ENCODE results near the gene GASK1A.
A peak's percentile ranks its signal among the peaks of the same experiment; 100 is the strongest.
"Not testable (repeated sequence)": the region's sequence is repeated elsewhere in the genome, so short reads cannot be mapped to it uniquely, and the experiment has no call there.

GASK1A gene

DNA sequence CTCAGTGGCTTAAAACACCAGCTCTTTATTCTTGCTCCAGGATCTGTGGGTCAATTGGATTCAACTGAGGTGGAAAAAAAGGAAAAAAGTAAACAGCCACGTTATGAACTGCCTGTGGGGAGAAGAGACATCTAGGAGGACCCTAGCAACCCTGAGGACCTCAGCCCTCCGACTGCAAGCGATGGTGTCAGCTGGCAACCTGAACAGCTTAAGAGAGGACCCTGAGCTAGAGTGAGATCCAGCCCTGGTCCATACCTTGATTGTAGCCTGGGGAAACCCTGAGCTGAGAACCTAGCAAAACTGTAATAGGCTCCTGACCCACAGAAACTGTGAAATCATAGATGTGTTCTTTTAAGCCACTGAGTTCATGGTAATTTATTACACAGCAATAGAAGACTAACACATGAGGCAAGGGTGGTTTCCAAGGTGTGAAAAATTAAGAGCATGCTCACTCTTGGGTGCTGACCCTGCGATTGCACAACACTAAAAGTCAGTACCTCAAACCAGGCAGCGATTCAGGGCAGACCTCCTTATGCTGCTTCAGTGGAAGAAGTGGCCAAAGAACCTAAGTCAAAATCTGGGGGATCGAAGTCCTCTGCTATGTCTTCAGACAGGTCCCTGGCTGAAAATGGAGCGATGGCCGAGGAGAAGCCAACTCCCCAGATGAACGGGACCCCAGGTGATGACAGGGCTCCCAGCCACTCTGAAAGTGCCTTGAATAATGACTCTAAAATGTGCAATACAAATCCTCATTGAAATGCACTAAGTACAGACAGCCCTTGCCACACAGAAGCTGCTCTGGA lies 57.7 kb downstream of the GASK1A start:
- Histone ChIP-seq H3K27me3 (no peaks in the 10 kb centered on the region), H3K4me1 (peaks cover 0 to 4% (median 0%) of the 10 kb centered on the region in 10 experiments; a peak in 1 of 20 replicates), H3K36me3 (no peaks in the 10 kb centered on the region), H4K20me1 (no peaks in the 10 kb centered on the region), H3K27ac (no peak overlapping the region), H3K9ac (no peak overlapping the region), H3K4me3 (no peak overlapping the region), H3K4me2 (no peak overlapping the region), H3K9me3 (replicated peaks in 1 of 11) (peaks cover 0 to 1% (median 0%) of the 10 kb centered on the region in 11 experiments; a peak in 1 of 22 replicates)
- peak in 3 of 11 experiments; percentile 34 to 61 (median 37); a peak in 3 of 22 replicates for TF ChIP-seq Cebpa-rat (IDR thresholded peaks at IDR 0.05)

DNA sequence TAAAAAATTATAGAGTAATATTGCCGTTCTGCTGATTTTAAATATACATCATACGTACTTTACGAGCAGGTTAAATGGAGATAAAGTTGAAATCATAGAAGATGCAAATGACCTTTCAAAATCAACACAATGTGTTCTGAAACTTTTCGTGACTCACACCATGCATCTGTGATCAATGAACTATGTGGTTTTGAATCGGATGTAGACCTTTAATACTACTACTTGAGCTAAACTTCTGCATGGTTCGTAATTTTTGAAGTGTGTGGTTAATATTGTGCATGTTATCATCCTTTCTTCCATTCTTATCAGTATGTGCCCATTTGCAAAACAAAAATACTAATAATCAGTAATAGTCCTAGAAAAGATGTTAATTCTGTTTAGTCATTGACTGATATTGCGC lies 58.9 kb downstream of the GASK1A start:
- H3K36me3 ChIP-seq, result no peaks in the 10 kb centered on the region
- H3K27me3 ChIP-seq, result no peaks in the 10 kb centered on the region
- H3K4me2 ChIP-seq, result no peak overlapping the region
- H3K27ac ChIP-seq, result no peak overlapping the region
- H3K9ac ChIP-seq, result no peak overlapping the region
- H3K4me1 ChIP-seq, result peaks cover 0 to 4% (median 0%) of the 10 kb centered on the region in 10 experiments; a peak in 1 of 20 replicates
- peaks cover 0 to 9% (median 4%) of the 10 kb centered on the region in 11 experiments; a peak in 8 of 22 replicates for H3K9me3 ChIP-seq (replicated peaks in 1 of 11)
- H4K20me1 ChIP-seq, result no peaks in the 10 kb centered on the region
- no peak overlapping the region for H3K4me3 ChIP-seq
- TF ChIP-seq Cebpa-rat (IDR thresholded peaks at IDR 0.05), result no peak

DNA sequence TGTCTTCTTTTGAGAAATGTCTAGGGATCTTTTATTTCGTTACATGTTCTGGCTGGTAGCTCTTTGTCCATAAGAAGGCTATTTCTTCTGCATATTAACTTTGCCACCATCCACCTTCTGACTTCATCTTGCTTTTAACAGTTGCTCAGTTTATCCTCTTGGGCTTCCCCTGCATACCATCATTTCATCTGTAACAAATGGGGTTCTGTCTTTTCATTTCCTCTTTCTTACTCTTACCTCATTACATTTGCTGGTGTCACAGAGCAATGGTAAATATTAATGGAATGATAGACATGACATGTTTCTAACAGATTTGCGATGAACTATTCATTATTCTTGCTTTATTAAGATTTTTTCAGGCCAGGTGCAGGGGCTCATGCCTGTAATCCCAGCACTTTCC lies 62.4 kb downstream of the GASK1A start:
- Histone ChIP-seq H4K20me1 (no peaks in the 10 kb centered on the region), H3K27me3 (no peaks in the 10 kb centered on the region)

DNA sequence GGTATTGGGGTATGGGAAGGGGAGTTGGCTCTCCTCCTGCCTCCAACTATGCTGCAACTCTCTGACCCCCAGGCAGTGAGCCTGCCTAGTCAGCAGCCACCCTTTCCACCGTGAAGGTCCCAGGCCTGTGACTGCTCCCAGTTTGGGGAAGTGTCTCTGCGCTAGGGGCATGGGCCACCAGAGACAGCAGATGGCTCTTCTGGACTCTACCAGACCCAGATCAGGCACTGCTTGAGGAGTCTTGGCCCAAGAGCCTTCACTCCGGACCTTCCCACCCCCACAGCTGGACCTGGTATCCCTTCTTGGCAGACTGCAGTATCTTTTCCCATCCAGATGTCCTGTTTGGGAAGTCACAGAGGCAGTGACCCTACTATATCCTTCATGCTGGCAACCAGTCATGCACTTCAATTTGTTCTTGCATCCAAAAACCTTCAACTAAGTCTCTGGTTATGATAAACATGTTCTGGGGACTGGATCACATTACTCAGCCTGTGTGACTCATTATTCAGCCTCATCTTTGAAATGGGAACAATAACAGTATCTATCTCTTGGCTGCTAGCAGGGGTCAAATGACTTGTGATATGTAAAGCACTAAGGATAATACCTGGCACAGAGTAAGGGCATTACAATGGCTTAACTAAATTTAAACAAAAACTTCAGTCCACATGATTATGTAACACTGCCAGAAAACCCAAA lies 64.1 kb downstream of the GASK1A start:
- Histone ChIP-seq H3K4me2 (no peak overlapping the region), H3K27ac (no peak overlapping the region), H3K4me3 (no peak overlapping the region), H3K36me3 (0 out of 22 replicates have a peak, but pooled peaks cover 0 to 3% (median 0%) of the 10 kb centered on the region in 11 experiments), H3K27me3 (no peaks in the 10 kb centered on the region), H3K9ac (no peak overlapping the region), H3K4me1 (peaks cover 0 to 1% (median 0%) of the 10 kb centered on the region in 10 experiments; a peak in 1 of 20 replicates), H3K9me3 (replicated peaks in 1 of 11) (peaks cover 44 to 58% (median 54%) of the 10 kb centered on the region in 11 experiments), H4K20me1 (no peaks in the 10 kb centered on the region)
- no peak for TF ChIP-seq Cebpa-rat (IDR thresholded peaks at IDR 0.05)

More for the DNA sequence above, 62.4 kb downstream of the GASK1A start:
- Histone ChIP-seq H3K4me3 (no peak overlapping the region), H3K4me1 (peaks cover 0 to 4% (median 0%) of the 10 kb centered on the region in 10 experiments; a peak in 1 of 20 replicates), H3K27ac (no peak overlapping the region), H3K9me3 (replicated peaks in 1 of 11) (peaks cover 29 to 42% (median 38%) of the 10 kb centered on the region in 11 experiments), H3K36me3 (no peaks in the 10 kb centered on the region), H3K4me2 (no peak overlapping the region), H3K9ac (no peak overlapping the region)
- TF ChIP-seq Cebpa-rat (IDR thresholded peaks at IDR 0.05), result no peak

DNA sequence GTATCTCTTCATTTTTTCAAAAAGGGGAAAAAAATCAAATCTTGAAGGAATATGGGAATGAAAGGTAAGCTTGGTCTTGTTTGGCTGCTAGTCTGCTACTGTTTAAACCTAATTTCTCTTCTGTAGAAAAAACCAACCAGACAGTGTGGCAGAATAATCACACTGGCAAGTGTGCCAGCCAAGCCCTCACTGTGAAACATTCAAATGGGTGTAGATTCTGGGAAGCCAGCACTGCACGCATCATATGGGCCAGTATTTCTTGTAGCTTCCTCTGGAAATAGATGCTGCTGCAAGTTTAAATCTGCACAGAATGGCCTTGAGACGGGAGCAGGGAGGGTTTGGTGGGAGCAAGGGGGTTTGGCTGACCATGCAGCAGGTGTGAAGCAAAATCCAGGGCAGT lies 64.7 kb downstream of the GASK1A start:
- no peak overlapping the region for H3K27ac ChIP-seq
- 0 out of 22 replicates have a peak, but pooled peaks cover 0 to 3% (median 0%) of the 10 kb centered on the region in 11 experiments for H3K36me3 ChIP-seq
- no peak overlapping the region for H3K4me2 ChIP-seq
- H3K9me3 ChIP-seq (replicated peaks in 1 of 11), result peaks cover 47 to 63% (median 56%) of the 10 kb centered on the region in 11 experiments
- no peaks in the 10 kb centered on the region for H4K20me1 ChIP-seq
- no peak overlapping the region for H3K4me3 ChIP-seq
- no peaks in the 10 kb centered on the region for H3K4me1 ChIP-seq
- no peaks in the 10 kb centered on the region for H3K27me3 ChIP-seq
- no peak overlapping the region for H3K9ac ChIP-seq
- no peak for TF ChIP-seq Cebpa-rat (IDR thresholded peaks at IDR 0.05)

DNA sequence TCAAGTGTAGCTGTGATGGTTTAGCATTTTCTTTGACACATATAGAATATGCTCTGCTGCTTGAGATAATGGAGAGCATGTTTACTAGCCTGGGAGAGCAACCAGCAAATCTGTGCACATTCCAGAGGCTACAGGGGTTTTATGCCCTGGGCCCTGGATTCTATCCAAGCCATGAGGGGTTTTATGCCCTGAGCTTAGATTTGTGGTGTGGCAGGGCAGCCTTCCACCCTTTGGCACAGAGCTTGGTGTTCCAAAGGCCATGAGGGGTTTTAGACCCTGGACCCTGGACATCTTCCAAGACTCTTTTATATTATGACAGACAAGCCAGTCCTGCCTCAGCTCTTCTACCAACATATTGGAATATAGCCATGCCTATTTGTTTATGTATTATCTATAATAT lies 66.0 kb downstream of the GASK1A start:
- H3K4me2 ChIP-seq, result not testable (repeated sequence)
- peaks cover 60 to 76% (median 68%) of the 10 kb centered on the region in 11 experiments for H3K9me3 ChIP-seq (replicated peaks in 1 of 11)

DNA sequence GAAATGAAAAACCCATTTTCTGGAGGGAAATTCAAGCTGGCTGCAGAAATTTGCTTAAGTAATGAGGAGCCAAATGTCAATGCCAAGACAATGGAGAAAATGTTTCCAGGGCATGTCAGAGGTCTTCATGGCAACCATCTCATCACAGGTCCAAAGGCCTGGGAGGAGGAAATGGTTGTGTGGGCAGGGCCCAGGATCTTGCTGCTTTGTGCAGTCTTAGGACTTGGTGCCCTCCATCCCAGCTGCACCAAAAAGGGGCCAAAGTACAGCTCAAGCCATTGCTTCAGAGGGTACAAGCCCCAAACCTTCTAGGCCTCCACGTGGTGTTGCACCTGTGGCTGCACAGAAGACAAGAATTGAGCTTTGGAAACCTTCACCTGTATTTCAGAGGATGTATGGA lies 67.5 kb downstream of the GASK1A start:
- H3K27ac ChIP-seq, result no peak overlapping the region
- 0 out of 22 replicates have a peak, but pooled peaks cover 0 to 3% (median 0%) of the 10 kb centered on the region in 11 experiments for H3K36me3 ChIP-seq
- H3K4me2 ChIP-seq, result no peak overlapping the region
- TF ChIP-seq Cebpa-rat (IDR thresholded peaks at IDR 0.05), result no peak
- no peak overlapping the region for H3K9ac ChIP-seq
- no peaks in the 10 kb centered on the region for H3K4me1 ChIP-seq
- H3K27me3 ChIP-seq, result no peaks in the 10 kb centered on the region
- H3K4me3 ChIP-seq, result no peak overlapping the region
- no peaks in the 10 kb centered on the region for H4K20me1 ChIP-seq
- H3K9me3 ChIP-seq (replicated peaks in 1 of 11), result peaks cover 71 to 91% (median 84%) of the 10 kb centered on the region in 11 experiments

More for the DNA sequence above, 66.0 kb downstream of the GASK1A start:
- not testable (repeated sequence) for H3K36me3 ChIP-seq, H3K4me3 ChIP-seq, H4K20me1 ChIP-seq, H3K4me1 ChIP-seq, H3K27me3 ChIP-seq, H3K27ac ChIP-seq, H3K9ac ChIP-seq

DNA sequence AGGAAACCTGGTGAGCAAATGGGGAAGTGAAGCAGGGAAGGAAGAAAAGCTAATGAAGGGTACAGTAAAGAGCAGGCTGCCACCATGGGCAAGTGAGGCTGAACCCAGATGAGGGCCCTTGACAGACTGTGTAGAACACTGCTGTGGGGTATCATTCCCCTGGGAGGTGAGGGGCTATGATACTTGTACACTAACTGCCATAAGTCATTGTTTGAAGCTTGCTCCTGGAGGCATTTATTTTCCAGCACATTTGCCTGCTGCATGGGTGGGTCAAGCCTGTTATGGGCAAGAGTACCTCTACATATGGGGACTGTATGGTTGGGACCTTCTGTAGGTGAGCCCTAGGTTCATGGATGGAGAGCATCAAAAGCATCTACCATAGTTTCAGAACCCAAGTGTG lies 69.4 kb downstream of the GASK1A start:
- H3K9ac ChIP-seq, result no peak overlapping the region
- H3K9me3 ChIP-seq (replicated peaks in 1 of 11), result peaks cover 63 to 86% (median 80%) of the 10 kb centered on the region in 11 experiments
- TF ChIP-seq Cebpa-rat (IDR thresholded peaks at IDR 0.05), result no peak
- 0 out of 22 replicates have a peak, but pooled peaks cover 0 to 3% (median 0%) of the 10 kb centered on the region in 11 experiments for H3K36me3 ChIP-seq
- no peak overlapping the region for H3K4me3 ChIP-seq
- no peaks in the 10 kb centered on the region for H3K4me1 ChIP-seq
- H4K20me1 ChIP-seq, result no peaks in the 10 kb centered on the region
- no peak overlapping the region for H3K27ac ChIP-seq
- H3K4me2 ChIP-seq, result no peak overlapping the region
- H3K27me3 ChIP-seq, result no peaks in the 10 kb centered on the region

DNA sequence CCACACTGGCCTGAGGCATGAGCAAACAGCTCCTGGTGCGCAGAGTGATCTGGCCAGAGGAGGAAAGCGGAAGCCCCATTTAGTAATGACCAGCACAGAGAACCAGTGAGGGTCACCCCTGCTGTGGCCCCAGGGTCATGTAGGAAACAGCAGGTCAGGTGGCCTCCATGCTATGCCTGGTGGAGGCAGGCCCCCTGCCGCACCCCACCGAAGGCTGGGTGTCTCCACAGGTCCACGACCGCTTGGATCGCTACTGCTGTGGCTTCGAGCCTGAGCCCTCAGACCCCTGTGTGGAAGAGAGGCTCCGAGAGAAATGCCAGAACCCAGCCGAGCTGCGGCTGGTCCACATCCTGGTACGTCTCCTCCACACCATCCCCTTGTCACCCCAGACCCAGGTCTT lies 74.2 kb downstream of the GASK1A start:
- Histone ChIP-seq H3K9ac (no peak overlapping the region), H3K27ac (no peak overlapping the region), H3K9me3 (replicated peaks in 1 of 11) (peaks cover 18 to 38% (median 34%) of the 10 kb centered on the region in 11 experiments), H3K4me2 (no peak overlapping the region), H3K4me1 (no peaks in the 10 kb centered on the region), H3K4me3 (no peak overlapping the region), H4K20me1 (no peaks in the 10 kb centered on the region), H3K36me3 (no peaks in the 10 kb centered on the region), H3K27me3 (no peaks in the 10 kb centered on the region; a peak in 1 of 22 replicates)
- no peak for TF ChIP-seq Cebpa-rat (IDR thresholded peaks at IDR 0.05)

All from BLaER1 treated with 17β-estradiol and CSF1 and Interleukin-3, amounts not matched to agents 10 nM and 100 nM (cell line).